ENCODE measurements around the gene SYT17. TPM values are rescaled to one million over a fixed set of nuclear protein-coding genes. Genes with fewer than 3 reads are reported as not detected.

The SYT17 gene
- total RNA-seq, 1 experiment from 2014 or later, result 11.8 TPM

DNA sequence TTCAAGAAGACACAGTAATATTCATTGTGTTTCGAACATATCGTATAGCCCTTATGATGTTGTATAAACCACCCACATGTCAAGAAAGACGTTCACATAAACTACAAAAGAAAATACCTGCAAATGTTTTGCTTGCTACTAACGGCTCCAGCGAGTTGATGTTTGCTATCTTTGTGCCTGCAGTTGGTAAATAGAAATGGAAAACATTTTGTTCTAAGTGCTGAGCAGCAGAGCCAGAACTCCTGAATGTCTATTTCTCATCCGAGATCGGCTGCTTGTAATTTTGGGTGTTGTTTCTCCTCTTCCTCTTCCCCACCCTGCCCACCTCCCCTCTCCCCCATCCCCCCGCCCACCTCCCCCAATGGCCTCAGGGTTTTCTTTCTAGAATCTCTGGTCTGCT lies 5.0 kb downstream of the SYT17 start:
- BruUV-seq (replicated peaks), result no TSS peak

DNA sequence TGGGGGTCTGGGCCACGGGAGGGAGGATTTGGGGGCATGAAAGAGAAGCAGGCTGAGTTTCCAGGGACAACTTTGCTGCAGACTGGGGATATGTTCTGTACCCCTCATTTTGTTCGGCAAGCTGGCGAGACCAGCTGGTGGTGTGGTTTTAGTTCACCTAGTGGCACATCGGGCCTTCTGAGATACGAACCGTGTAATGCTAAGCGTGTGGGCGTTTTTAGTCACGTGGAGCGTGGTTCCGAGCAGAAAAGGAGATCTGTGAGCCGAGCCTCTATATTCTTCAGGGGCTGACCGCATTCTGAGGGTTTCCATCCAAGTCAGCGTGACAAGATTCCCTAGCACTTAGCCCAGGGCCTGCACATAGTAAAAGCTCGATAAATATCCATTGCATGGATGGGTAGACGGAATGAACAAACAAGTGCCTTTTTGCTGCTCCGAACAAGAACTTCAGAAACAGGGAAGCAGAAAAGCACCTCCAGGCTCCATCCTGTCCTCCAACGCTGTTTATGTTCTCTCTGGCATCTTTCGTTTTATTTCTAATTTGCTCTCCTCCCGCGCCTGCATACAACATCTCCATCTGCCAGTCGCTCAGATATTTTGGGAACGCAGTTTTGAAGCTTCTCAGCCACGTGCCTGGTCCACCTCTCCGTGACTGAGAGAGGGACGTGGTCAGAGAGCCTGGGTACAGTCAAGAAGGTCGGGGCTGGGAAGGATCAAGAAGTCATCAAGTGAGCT lies 5.8 kb downstream of the SYT17 start:
- Histone ChIP-seq H3F3A (ENCODE audit: low read length, unreplicated experiment) (no peaks in the 10 kb centered on the region), H3K9ac (ENCODE audit: low read length) (no peak overlapping the region), H2AFZ (ENCODE audit: low read length) (no peak overlapping the region), H3K27ac (ENCODE audit: low read length) (no peak overlapping the region), H3K4me2 (ENCODE audit: low read length) (no peak overlapping the region), H3K36me3 (ENCODE audit: low read depth, low read length) (no peaks in the 10 kb centered on the region), H3K27me3 (ENCODE audit: low read length) (no peaks in the 10 kb centered on the region), H3K9me3 (ENCODE audit: low read length) (no peaks in the 10 kb centered on the region), H3K9me2 (replicated peaks; ENCODE audit: low read length) (no peaks in the 10 kb centered on the region), H3K4me3 (ENCODE audit: low read length) (no peak overlapping the region), H3K4me1 (ENCODE audit: insufficient read depth, low read length) (no peaks in the 10 kb centered on the region), H4K20me1 (ENCODE audit: low read length) (no peaks in the 10 kb centered on the region), H3K79me2 (ENCODE audit: low read length) (no peaks in the 10 kb centered on the region)
- ChIA-PET POLR2A (ENCODE audit: unreplicated experiment) (no interaction called here), CTCF (no interaction called here)
- BruUV-seq (replicated peaks), result no TSS peak
- intact Hi-C loops (cut with micrococcal nuclease), result no loop called here
- no peak for TF ChIP-seq EZH2 (IDR thresholded peaks at IDR 0.05; ENCODE audit: low read length, unreplicated experiment)
- TF ChIP-seq EZH2phosphoT487 (IDR thresholded peaks at IDR 0.05; ENCODE audit: borderline replicate concordance, low read length), result no peak
- TF ChIP-seq, protein P1, sequence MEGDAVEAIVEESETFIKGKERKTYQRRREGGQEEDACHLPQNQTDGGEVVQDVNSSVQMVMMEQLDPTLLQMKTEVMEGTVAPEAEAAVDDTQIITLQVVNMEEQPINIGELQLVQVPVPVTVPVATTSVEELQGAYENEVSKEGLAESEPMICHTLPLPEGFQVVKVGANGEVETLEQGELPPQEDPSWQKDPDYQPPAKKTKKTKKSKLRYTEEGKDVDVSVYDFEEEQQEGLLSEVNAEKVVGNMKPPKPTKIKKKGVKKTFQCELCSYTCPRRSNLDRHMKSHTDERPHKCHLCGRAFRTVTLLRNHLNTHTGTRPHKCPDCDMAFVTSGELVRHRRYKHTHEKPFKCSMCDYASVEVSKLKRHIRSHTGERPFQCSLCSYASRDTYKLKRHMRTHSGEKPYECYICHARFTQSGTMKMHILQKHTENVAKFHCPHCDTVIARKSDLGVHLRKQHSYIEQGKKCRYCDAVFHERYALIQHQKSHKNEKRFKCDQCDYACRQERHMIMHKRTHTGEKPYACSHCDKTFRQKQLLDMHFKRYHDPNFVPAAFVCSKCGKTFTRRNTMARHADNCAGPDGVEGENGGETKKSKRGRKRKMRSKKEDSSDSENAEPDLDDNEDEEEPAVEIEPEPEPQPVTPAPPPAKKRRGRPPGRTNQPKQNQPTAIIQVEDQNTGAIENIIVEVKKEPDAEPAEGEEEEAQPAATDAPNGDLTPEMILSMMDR (conservative IDR thresholded peaks at IDR 0.05; ENCODE audit: low read depth, low read length), result no peak
- DNase-seq, result no peak
- no peak for ATAC-seq

More for the DNA sequence above, 5.0 kb downstream of the SYT17 start:
- no peak overlapping the region for H3K9ac ChIP-seq (ENCODE audit: low read length)
- no peaks in the 10 kb centered on the region for H4K20me1 ChIP-seq (ENCODE audit: low read length)
- no peak overlapping the region for H3K27ac ChIP-seq (ENCODE audit: low read length)
- H3K9me2 ChIP-seq (replicated peaks; ENCODE audit: low read length), result no peaks in the 10 kb centered on the region
- intact Hi-C loops (cut with micrococcal nuclease), result no loop called here
- ATAC-seq, result no peak
- H3K9me3 ChIP-seq (ENCODE audit: low read length), result no peaks in the 10 kb centered on the region
- POLR2A ChIA-PET (ENCODE audit: unreplicated experiment), result no interaction called here
- H3K36me3 ChIP-seq (ENCODE audit: low read depth, low read length), result no peaks in the 10 kb centered on the region
- H3F3A ChIP-seq (ENCODE audit: low read length, unreplicated experiment), result no peaks in the 10 kb centered on the region
- no peak overlapping the region for H3K4me3 ChIP-seq (ENCODE audit: low read length)
- TF ChIP-seq, protein P1 (conservative IDR thresholded peaks at IDR 0.05; ENCODE audit: low read depth, low read length), result no peak
- TF ChIP-seq EZH2phosphoT487 (IDR thresholded peaks at IDR 0.05; ENCODE audit: borderline replicate concordance, low read length) (no peak), EZH2 (IDR thresholded peaks at IDR 0.05; ENCODE audit: low read length, unreplicated experiment) (no peak)
- CTCF ChIA-PET, result no interaction called here
- H3K79me2 ChIP-seq (ENCODE audit: low read length), result no peaks in the 10 kb centered on the region
- no peaks in the 10 kb centered on the region for H3K27me3 ChIP-seq (ENCODE audit: low read length)
- no peak overlapping the region for H2AFZ ChIP-seq (ENCODE audit: low read length)
- no peak overlapping the region for H3K4me2 ChIP-seq (ENCODE audit: low read length)
- no peaks in the 10 kb centered on the region for H3K4me1 ChIP-seq (ENCODE audit: insufficient read depth, low read length)
- DNase-seq, result no peak

DNA sequence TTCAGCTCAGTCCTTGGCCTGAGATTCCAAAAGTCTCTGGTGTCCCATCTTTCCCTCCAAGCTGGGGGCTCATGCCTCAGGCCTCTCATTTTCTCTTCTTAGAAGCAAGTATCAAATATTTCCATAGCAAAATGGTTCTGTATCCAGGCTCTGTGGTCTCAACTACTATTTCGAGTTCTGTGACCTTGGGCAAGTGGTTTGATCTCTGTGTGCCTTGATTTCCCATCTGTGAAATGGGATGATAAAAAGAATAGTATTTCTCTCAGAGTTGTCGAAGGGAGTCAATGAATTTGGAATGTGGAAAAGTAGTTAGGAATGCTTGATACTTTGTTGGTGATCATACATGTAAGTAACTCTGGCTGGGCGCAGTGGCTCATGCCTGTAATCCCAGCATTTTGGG lies 6.4 kb downstream of the SYT17 start:
- Histone ChIP-seq H3K4me2 (ENCODE audit: low read length) (no peak overlapping the region), H3K9me2 (replicated peaks; ENCODE audit: low read length) (no peaks in the 10 kb centered on the region), H3K36me3 (ENCODE audit: low read depth, low read length) (no peaks in the 10 kb centered on the region), H3K4me3 (ENCODE audit: low read length) (no peak overlapping the region), H3K27ac (ENCODE audit: low read length) (no peak overlapping the region), H4K20me1 (ENCODE audit: low read length) (no peaks in the 10 kb centered on the region), H3F3A (ENCODE audit: low read length, unreplicated experiment) (no peaks in the 10 kb centered on the region), H3K27me3 (ENCODE audit: low read length) (no peaks in the 10 kb centered on the region), H3K9ac (ENCODE audit: low read length) (no peak overlapping the region), H3K79me2 (ENCODE audit: low read length) (no peaks in the 10 kb centered on the region), H2AFZ (ENCODE audit: low read length) (no peak overlapping the region), H3K9me3 (ENCODE audit: low read length) (no peaks in the 10 kb centered on the region), H3K4me1 (ENCODE audit: insufficient read depth, low read length) (no peaks in the 10 kb centered on the region)
- BruUV-seq (replicated peaks), result no TSS peak
- DNase-seq (no peak), ATAC-seq (no peak)
- CTCF ChIA-PET, result no interaction called here
- POLR2A ChIA-PET (ENCODE audit: unreplicated experiment), result no interaction called here
- TF ChIP-seq EZH2phosphoT487 (IDR thresholded peaks at IDR 0.05; ENCODE audit: borderline replicate concordance, low read length), result no peak
- TF ChIP-seq, protein P1 (conservative IDR thresholded peaks at IDR 0.05; ENCODE audit: low read depth, low read length), result no peak
- no peak for TF ChIP-seq EZH2 (IDR thresholded peaks at IDR 0.05; ENCODE audit: low read length, unreplicated experiment)
- intact Hi-C loops (cut with micrococcal nuclease), result no loop called here
